Muscle of back (tissue), 11 donors: ENCODE data around the gene ASZ1. TPM values are rescaled to one million over a fixed set of nuclear protein-coding genes. Genes with fewer than 3 reads are reported as not detected.

Experiments
- DNase-seq, 3 donors: peaks; one replicate each; pipeline versions ENCODE4 v3.0.0 to v3.0.0-alpha.2; 2013
- polyA plus RNA-seq, 10 donors: library from polyadenylated mRNA; unstranded; fragments of 120-200 nt; gene quantifications; one replicate each; pipeline ENCODE4 v1.2.1, GENCODE V29; 2013; ENCODE audit not compliant: insufficient read length in 10 of 10

Gene ASZ1
- polyA plus RNA-seq, 10 donors = 0.05 to 0.09 (median 0.08) TPM; not detected in 6

GRCh38 chr7:117347962-117348672 lies 79.2 kb downstream of the ASZ1 start:
- no peak for DNase-seq

GRCh38 chr7:117347480-117347879 lies 79.8 kb downstream of the ASZ1 start:
- DNase-seq = no peak

- no peak for DNase-seq
Observed at GRCh38 chr7:117346161-117346560, 81.1 kb downstream of the ASZ1 start.

- no peak for DNase-seq
Observed at GRCh38 chr7:117338020-117338419, 89.3 kb downstream of the ASZ1 start.

GRCh38 chr7:117333168-117333567 lies 94.1 kb downstream of the ASZ1 start:
- no peak for DNase-seq

GRCh38 chr7:117332031-117332430 lies 95.3 kb downstream of the ASZ1 start:
- no peak for DNase-seq

GRCh38 chr7:117325836-117326235 lies 101.5 kb downstream of the ASZ1 start:
- no peak for DNase-seq

GRCh38 chr7:117324960-117325359 lies 102.3 kb downstream of the ASZ1 start:
- DNase-seq = peak in 2 of 3 donors; percentile 11 to 48

GRCh38 chr7:117323851-117324711 lies 103.2 kb downstream of the ASZ1 start:
- DNase-seq = peak; percentile 45 to 88 (median 68)

GRCh38 chr7:117323305-117323850 lies 103.9 kb downstream of the ASZ1 start:
- DNase-seq = peak in 2 of 3 donors; percentile 33 to 76

GRCh38 chr7:117322741-117323304 lies 104.5 kb downstream of the ASZ1 start, which contains the start of gene WNT2:
TSS of gene WNT2 (minus strand) at chr7:117323058. CDS start at chr7:117322989, 69 bp downstream.
- DNase-seq = peak in 2 of 3 donors; percentile 27 to 68

- DNase-seq = no peak
Observed at GRCh38 chr7:117320523-117320922, 106.8 kb downstream of the ASZ1 start.

- DNase-seq = no peak
Observed at GRCh38 chr7:117319181-117319580, 108.1 kb downstream of the ASZ1 start.

- no peak for DNase-seq
Observed at GRCh38 chr7:117313582-117313981, 113.7 kb downstream of the ASZ1 start.

Other genes starting within 250 kb of the ASZ1 start
- 10 to 100 TPM in 2 of 10 donors, 1 to 10 TPM in 8; 1.2 to 13.0 (median 3.9) TPM for gene WNT2, start 104.4 kb downstream of the ASZ1 start, polyA plus RNA-seq
- gene CFTR, start 52.5 kb upstream of the ASZ1 start, polyA plus RNA-seq = 1 to 10 TPM in 2 of 10 donors, under 1 TPM in 8; 0.17 to 1.3 (median 0.43) TPM